ENCODE measurements around the gene PALLD.

The PALLD gene

GRCh38 chr4:168528131-168528949, 31.5 kb downstream of the PALLD start:
- no peak for DNase-seq

DNA sequence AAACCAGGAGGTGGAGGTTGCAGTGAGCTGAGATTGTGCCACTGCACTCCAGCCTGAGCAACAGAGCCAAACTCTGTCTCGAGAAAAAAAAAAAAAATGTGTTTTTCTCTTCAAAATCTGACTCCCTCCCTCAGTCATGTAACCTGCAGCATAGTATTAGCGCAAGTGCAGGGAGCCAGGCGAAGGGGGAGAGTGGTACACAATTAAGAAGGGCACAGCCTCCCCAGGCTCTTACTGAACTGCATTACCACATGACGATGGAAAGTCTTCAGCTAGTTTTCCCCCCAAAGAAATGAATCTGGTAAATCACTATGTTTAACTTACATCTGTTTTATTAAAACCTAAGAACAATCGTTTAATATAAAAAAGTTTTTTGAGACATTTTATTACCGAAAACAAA, 32.4 kb downstream of the PALLD start:
- no peak for DNase-seq

DNA sequence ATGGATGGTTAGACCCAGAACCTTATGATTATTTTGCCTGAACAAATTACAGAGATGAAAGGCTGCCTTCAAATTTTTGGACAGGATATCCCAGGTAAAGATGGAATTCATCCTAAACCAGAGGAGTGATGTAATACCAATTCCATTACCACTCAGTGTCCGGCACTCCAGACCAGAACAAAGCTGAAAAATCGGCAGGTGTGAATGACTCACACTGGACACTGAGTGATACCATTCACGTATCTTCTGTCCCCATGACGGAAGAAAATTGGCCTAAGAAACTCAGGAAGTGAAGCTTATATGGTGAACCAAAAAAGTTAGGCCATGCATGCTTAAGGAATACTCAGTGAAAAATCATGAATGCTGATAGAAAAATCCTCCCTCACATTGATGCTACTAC, 34.5 kb downstream of the PALLD start:
- DNase-seq: no peak

DNA sequence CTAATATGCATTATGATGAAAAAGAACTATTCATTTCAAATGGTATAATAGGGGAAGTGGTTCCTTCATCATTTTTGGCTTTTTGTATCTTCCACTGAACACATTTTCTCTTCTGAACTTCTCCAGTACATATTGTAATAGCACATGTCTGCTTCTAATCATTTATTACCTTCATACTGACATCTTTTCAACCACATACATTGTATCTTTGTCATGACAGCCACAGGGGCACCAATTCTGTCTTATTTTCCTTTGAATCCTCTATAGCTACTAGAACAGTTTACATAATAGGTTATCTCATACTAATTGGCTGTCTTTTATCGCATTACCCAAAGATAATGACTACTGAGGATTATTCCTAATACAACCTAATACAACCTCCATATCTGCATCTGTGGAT, 37.7 kb downstream of the PALLD start:
- DNase-seq: no peak

GRCh38 chr4:168535689-168536088, 38.8 kb downstream of the PALLD start:
- no peak for DNase-seq

DNA sequence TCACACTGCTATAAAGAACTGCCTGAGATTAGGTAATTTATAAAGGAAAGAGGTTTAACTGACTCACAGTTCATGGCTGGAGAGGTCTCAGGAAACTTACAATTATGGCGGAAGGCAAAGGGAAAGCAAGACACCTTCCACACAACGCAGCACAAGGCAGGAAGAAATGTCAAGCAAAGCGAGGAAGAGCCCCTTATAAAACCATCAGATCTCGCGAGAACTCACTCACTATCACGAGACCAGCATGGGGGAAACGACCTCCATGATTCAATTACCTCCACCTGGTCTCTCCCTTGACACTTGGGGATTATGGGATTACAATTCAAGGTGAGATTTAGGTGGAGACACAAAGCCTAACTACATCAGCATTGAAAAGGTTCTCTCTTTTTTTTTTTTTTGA, 39.6 kb downstream of the PALLD start:
- DNase-seq: no peak

GRCh38 chr4:168537086-168537485, 40.2 kb downstream of the PALLD start:
- no peak for DNase-seq

DNA sequence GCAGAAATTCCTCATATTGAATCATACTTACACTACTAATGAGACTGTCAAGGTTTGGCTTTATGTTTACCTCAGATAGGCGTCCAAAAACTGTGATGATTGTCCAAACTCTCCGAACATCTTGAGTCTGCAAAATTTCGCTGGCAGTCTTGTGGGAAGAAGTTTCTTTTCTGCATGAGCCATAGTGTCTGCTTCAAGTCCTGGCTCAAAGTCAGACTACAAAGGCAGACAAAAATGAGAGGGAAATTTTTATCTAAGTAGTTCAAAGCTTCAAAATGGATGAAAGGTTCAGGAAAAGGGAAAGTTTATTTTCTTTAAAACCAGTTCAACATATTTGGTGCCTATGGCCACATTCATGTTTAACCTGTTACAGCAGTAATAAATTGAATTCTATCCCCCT, 40.7 kb downstream of the PALLD start:
- no peak for DNase-seq

- no peak for DNase-seq
These were observed 41.8 kb downstream of the PALLD start for GRCh38 chr4:168538632-168539031.

GRCh38 chr4:168540086-168540485, 43.2 kb downstream of the PALLD start:
- no peak for DNase-seq

- no peak for DNase-seq
These were observed 43.8 kb downstream of the PALLD start for GRCh38 chr4:168540503-168541265.

DNA sequence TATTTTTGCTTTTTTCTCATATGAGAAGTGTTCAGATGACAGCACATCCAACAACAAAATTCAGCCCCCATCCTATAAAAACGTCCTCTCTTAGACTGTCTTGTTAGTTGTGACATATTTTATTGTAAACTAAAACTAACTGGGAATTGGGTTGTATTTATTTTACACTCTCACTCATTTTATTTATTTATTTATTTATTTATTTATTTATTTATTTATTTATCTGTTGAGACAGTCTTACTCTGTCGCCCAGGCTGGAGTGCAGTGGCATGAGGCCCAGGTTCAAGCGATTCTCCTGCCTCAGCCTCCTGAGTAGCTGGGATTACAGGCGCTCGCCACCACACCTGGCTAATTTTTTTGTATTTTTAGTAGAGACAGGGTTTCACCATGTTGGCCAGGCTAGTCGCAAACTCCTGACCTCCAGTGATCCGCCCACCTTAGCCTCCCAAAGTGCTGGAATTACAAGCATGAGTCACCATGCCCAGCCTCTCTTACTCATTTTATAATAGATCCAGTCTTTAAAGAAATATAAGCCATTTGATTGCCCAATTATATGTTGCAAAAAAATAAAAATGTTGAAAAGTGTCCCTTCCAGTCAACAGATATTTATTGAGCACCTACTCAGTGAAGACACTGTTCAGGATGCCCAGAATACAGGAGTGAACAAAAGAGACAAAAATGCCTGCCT, 44.6 kb downstream of the PALLD start:
- no peak for DNase-seq

DNA sequence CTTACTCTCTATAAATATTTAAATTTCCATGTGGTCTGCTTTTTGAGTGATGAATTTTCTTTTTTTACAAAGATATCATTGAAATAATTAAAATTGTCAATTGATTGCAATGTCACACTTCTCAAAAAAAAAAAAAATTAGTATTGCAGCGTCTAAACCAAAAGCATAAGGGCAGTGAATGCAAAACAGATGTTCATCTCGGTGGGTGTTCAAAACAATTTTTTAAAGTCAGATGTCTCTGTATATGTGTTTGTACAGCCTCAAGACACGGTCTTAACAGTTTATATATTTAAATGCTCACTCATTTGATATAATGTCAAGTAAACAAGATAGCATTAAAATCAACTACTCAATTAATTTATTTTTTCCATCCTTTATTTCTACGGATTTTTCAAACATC, 52.3 kb downstream of the PALLD start:
- DNase-seq: no peak

DNA sequence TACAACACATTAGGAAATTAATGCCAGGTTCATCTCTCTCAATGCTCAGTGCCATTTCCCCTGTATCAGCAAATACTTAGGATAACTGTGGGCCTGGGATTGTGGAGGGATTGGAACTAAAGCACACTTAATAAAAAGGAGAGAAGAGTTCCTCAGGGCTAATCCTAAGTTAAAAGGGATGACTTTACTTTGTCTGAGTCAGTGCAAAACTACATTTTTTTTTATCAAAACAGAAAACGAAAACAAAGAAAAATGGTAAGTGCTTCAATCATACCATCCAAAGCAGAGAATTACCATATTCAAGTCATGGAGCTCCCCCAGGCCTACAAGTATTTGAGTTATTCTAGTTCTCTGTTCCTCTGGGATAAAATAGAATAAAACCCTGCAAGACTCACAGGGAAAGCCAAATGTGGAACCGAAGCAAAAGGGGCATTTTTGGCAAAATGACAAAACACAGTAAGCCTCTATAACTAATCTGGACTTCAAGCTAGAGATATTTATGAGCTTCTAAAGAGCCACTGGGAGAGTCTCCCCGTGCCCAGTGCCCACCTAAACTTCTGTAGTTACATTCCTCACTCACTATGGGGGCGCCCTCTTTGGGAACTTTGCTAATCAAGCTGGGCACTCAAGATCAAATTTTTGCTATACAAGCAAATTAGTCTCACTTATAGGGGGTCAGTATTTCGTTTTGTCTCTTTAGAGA, 53.4 kb downstream of the PALLD start:
- no peak for DNase-seq

GRCh38 chr4:168551211-168551610, 54.4 kb downstream of the PALLD start:
- no peak for DNase-seq

GRCh38 chr4:168551945-168552695, 55.3 kb downstream of the PALLD start:
- DNase-seq: no peak

GRCh38 chr4:168553714-168554370, 57.0 kb downstream of the PALLD start:
- no peak for DNase-seq

- no peak for DNase-seq
These were observed 58.6 kb downstream of the PALLD start for GRCh38 chr4:168555437-168555836.

DNA sequence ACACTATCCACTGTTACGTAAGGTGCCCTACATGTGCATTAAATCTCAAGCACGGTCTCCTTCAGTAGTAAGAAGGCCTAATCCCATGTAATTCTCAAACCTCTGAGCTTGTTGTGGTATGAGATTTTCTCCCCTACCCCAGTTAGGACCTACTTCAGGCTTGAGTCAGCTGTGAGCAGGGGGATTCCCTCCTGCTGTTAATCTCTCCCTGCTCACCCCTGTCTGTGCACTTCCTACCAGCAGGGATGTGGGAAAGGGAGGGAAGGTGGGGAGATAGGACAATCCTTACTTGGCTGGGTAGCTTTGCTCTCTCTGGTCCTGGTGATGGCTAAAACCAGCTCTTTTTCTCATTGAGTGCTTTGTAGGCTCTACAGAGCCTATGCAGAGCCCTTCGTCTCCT, 60.8 kb downstream of the PALLD start:
- no peak for DNase-seq

DNA sequence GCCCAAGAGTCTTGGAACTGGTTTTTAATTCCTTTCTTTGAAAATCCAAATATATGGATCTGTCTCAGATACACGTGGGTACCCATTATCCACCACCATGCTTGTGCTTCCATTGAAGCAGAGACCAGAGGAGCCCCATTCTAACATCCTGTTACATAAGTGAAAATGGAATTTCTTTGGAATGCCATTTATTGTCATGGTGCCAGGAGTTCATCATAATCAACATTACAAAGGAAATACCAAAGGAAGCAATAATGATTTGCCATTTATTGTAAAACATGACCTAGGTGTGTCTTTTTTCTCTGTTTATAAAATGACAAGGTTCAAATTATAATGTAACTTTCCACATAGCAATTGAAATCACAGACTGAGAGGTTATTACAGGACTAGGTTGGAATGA, 61.7 kb downstream of the PALLD start:
- DNase-seq: no peak
